COR-L47 (cell line): Measurements from ENCODE around the gene CELA3A.

Experiments used
- DNase-seq: peaks from one replicate; lab custom pipeline; 2025; lab: John Stamatoyannopoulos, UW

The CELA3A gene

GRCh38 chr1:22050330-22050729 lies 48.9 kb downstream of the CELA3A start:
- DNase-seq, result no peak

DNA sequence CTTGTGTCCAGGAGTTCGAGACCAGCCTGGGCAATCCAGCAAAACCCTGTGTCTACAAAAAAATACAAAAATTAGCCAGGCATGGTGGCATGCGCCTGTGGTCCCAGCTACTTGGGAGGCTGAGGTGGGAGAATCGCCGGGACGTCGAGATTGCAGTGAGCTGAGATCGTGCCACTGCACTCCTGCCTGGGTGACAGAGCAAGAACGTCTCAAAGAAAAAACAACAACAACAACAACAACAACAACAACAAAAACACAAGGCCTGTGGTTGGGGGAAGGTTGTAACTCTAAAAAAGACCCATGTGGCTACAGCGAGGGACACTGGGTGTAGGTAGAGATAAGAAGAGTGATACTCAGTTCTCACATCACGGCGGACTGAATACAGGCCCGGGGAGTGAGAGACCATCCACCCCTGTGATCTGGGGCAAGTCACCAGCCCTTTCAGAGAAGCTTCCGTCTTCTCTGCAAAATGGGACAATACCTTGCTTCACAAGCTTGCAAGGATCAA lies 50.2 kb downstream of the CELA3A start:
- no peak for DNase-seq

- peak; percentile 94 for DNase-seq
Observed at GRCh38 chr1:22052115-22053016, 50.9 kb downstream of the CELA3A start, which contains the start of gene CDC42. Gene CDC42 (plus strand): TSS chr1:22052709. CDS start chr1:22078479, 25,770 bp downstream.

DNA sequence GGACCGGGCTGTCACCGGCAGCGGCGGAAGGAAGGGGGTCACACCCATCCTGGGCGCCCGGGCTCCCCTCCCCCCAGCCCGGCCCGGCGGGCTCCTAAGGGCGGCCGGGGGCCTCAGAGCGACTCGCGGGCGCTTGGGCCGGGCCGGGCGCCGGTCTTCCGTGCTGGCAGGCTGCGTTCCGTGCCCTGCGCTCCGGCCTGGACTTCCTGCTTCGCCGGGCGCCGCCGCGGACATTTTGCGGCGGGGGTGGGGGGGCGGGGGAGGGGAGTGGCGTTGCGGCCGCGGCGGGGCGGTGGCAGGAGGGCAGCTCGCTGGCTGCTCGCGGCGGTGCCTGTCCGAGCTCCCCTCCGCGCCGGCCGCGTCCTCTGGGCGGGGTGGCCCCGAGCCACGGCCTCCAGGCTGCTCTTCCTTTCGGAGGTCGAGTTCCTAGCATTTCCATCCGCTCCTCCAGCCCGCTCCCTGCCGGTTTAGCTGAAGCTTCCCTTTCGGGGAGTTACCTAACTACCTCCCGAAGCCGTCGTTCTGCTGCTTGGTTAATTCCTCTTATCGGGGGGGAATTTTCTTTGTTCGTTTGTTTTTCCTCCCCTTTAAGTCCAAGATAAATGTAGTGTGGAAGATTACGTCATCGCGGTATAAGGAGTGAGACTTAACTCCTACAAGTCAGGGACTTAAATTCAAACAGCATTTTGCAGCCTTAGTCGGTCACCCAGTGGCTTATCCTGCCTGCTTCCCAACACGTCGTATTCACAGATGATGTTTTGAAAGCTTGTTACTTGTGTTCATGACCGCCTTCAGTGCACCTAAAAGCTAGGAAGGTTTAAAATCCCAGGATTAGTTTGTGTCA lies 51.8 kb downstream of the CELA3A start:
- DNase-seq, result peak; percentile 44

- no peak for DNase-seq
Observed at GRCh38 chr1:22053861-22054770, 52.7 kb downstream of the CELA3A start.

DNA sequence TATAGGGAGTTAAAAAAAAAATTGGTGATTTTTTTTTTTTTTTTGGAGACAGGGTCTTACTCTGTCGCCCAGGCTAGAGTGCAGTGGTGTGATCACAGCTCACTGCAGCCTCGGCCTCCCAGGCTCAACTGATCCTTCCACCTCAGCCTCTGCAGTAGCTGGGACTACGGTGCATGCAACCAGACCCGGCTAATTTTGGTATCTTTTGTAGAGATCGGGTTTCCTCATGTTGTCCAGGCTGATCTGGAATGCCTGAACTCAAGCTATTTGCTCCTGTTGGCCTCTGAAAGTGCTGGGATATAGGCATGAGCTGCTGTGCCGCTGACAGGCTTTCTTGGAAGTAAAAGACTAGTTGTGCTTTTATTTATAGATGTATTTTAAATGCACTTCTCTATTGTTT lies 54.0 kb downstream of the CELA3A start:
- DNase-seq, result no peak

- DNase-seq, result no peak
Observed at GRCh38 chr1:22056043-22056442, 54.6 kb downstream of the CELA3A start.

GRCh38 chr1:22056936-22057335 lies 55.5 kb downstream of the CELA3A start:
- DNase-seq, result no peak

DNA sequence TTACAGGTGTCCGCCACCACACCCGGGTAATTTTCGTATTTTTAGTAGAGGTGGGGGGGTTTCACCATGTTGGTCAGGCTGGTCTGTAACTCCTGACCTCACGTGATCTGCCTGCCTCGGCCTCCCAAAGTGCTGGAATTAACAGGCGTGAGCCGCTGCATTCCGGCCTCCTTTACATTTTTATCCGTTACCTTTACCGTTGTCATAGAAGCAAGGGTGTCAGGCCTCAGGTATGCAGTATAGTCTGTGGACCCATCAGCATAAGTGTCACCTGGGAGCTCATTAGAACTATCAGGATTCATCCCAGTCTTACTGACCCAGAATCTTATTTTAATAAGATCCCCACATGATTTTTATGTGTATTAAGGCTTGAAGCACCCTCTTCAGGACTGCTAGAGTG lies 56.4 kb downstream of the CELA3A start:
- no peak for DNase-seq
